Hematopoietic multipotent progenitor cell treated with erythropoietin and hydrocortisone succinate and interleukin-3 and kit ligand, for 6 days (in vitro differentiated cells): Measurements from ENCODE around the gene XPOT.
"Not testable (repeated sequence)": the region's sequence is repeated elsewhere in the genome, so short reads cannot be mapped to it uniquely, and the experiment has no call there.

Experiments
- DNase-seq: peaks from one replicate; pipeline ENCODE4 v3.0.0-alpha.2; 2015

Gene XPOT

GRCh38 chr12:64403707-64404469 is at the start of gene XPOT:
Gene XPOT, plus strand, starts transcription at chr12:64404392. Its CDS starts 5,644 bp downstream, at chr12:64410036.
- DNase-seq: peak; percentile 96

GRCh38 chr12:64356209-64356608 is 48.0 kb upstream of the XPOT start:
- not testable (repeated sequence) for DNase-seq

GRCh38 chr12:64361173-64361572 is 43.0 kb upstream of the XPOT start:
- DNase-seq: not testable (repeated sequence)

GRCh38 chr12:64362721-64363305 is 41.4 kb upstream of the XPOT start:
- DNase-seq: no peak

GRCh38 chr12:64383675-64384074 is 20.5 kb upstream of the XPOT start:
- DNase-seq: no peak

- no peak for DNase-seq
Observed at GRCh38 chr12:64385019-64385418, 19.2 kb upstream of the XPOT start.

GRCh38 chr12:64385468-64385867 is 18.7 kb upstream of the XPOT start:
- no peak for DNase-seq

- DNase-seq: no peak
Observed at GRCh38 chr12:64387197-64387816, 16.9 kb upstream of the XPOT start.

- DNase-seq: no peak
Observed at GRCh38 chr12:64389154-64389553, 15.0 kb upstream of the XPOT start.

GRCh38 chr12:64390275-64390851 is 13.8 kb upstream of the XPOT start, which contains the start of gene C12orf56:
Gene C12orf56, minus strand, starts transcription at chr12:64390758. Its CDS starts 193 bp downstream, at chr12:64390565.
- DNase-seq: peak; percentile 28

GRCh38 chr12:64392221-64392620 is 12.0 kb upstream of the XPOT start:
- peak; percentile 69 for DNase-seq

- no peak for DNase-seq
Observed at GRCh38 chr12:64395739-64396138, 8.5 kb upstream of the XPOT start.

GRCh38 chr12:64400041-64400440 is 4.2 kb upstream of the XPOT start:
- DNase-seq: peak; percentile 23

- DNase-seq: no peak
Observed at GRCh38 chr12:64402181-64402580, 2.0 kb upstream of the XPOT start.

- DNase-seq: peak; percentile 88
Observed at GRCh38 chr12:64404470-64405256, 471 bp downstream of the XPOT start.

- peak; percentile 16 for DNase-seq
Observed at GRCh38 chr12:64407342-64408223, 3.4 kb downstream of the XPOT start.

- no peak for DNase-seq
Observed at GRCh38 chr12:64411427-64411826, 7.2 kb downstream of the XPOT start.

- no peak for DNase-seq
Observed at GRCh38 chr12:64412459-64412858, 8.3 kb downstream of the XPOT start.

GRCh38 chr12:64413884-64414283 is 9.7 kb downstream of the XPOT start:
- DNase-seq: no peak

- DNase-seq: no peak
Observed at GRCh38 chr12:64418209-64418608, 14.0 kb downstream of the XPOT start.

GRCh38 chr12:64419696-64420095 is 15.5 kb downstream of the XPOT start:
- DNase-seq: no peak

- no peak for DNase-seq
Observed at GRCh38 chr12:64427988-64428387, 23.8 kb downstream of the XPOT start.
